ENCODE data around the gene VAMP8. TPM values are rescaled to one million over a fixed set of nuclear protein-coding genes. Genes with fewer than 3 reads are reported as not detected.
A peak's percentile ranks its signal among the peaks of the same experiment; 100 is the strongest.

The VAMP8 gene
- polyA plus RNA-seq, 3 donors, result 260 to 761 (median 623) TPM

DNA sequence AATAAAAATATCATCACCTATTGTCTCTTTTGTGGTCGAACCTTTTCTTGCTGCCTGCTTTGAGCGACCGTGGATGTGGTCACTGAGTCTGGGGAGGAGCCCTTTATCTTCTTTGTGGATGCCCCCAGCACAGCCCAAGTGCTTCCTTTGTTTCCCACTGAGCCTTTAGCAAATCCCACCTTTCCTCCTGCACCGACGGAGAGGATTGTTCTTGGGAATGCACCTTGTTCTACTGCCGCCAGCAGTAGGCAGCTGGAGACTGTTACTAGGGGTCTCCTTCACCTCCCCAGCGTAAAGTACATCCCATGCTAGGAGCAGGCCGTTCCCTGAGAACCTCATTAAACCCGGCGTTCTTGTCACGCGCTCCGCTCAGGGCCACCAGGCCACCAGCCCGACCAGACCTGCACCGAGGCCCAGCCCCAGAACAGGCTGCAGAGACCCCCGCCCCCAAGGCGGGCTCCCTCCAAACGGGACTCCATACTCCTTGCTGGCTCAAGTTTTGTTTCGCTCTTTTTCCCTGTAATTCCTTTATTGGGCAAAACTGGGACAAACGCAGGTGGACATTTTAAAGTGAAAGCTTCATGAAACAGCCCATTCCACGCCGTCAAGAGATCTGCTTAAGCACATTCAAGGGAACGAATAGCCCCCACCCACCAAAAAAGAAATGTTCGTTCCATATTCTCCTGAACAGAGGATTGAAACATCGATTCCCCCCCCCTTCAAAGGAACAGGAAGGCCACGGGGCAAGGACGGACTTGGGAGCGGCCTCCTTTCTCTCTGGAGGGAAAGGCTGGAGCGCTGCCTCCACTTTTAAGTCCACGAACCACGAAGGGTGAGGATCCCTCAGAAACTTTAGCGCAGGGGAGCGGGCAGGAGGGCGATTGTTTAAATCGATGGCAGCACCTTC, 39.5 kb upstream of the VAMP8 start:
- peaks cover 66% of the 10 kb centered on the region for H3K79me2 ChIP-seq (ENCODE audit: insufficient read depth, low read length)
- H3K4me1 ChIP-seq (ENCODE audit: control insufficient read depth in 1 of 2, insufficient read depth in 2 of 2, low read length in 2 of 2), result peaks cover 35 to 64% of the 10 kb centered on the region in 2 donors

More for the DNA sequence above, 39.5 kb upstream of the VAMP8 start:
- Histone ChIP-seq H3K36me3 (replicated peaks in 1 of 2; ENCODE audit: control insufficient read depth in 1 of 2, insufficient read depth in 2 of 2, low read length in 2 of 2) (peaks cover 20 to 24% of the 10 kb centered on the region in 2 donors), H3K9me3 (replicated peaks in 1 of 2; ENCODE audit: control insufficient read depth in 1 of 2, insufficient read depth in 1 of 2, low read length in 2 of 2) (no peaks in the 10 kb centered on the region), H3K9ac (ENCODE audit: insufficient read depth, low read length, poor library complexity, severe bottlenecking) (peak overlapping the region; percentile 87), H3K4me3 (replicated peaks in 1 of 3; ENCODE audit: low read depth in 2 of 3, low read length in 3 of 3) (peak overlapping the region; percentile 68 to 99 (median 95)), H4K20me1 (ENCODE audit: insufficient read depth, low read length) (peaks cover 39% of the 10 kb centered on the region), H2AFZ (ENCODE audit: insufficient read depth, low read depth, low read length, poor library complexity, severe bottlenecking) (peak overlapping the region; percentile 77), H3K4me2 (replicated peaks; ENCODE audit: extremely low read depth, low read length, poor library complexity, severe bottlenecking) (peak overlapping the region; percentile 92), H3K27ac (ENCODE audit: low read depth in 1 of 2, low read length in 2 of 2) (peak overlapping the region; percentile 88 to 98), H3K27me3 (ENCODE audit: control insufficient read depth in 2 of 2, insufficient read depth in 2 of 2, low read length in 2 of 2) (no peaks in the 10 kb centered on the region)
- WGBS (ENCODE audit: insufficient coverage), result under 1% methylated on average over 30 of the region's 35 CpGs
- Mint-ChIP-seq H3K27ac (peak overlapping the region; percentile 95 to 98 (median 97)), H3K36me3 (peaks cover 23% of the 10 kb centered on the region in 2 donors), H3K4me3 (peak overlapping the region; percentile 91 to 95), H3K4me1 (peaks cover 56% of the 10 kb centered on the region), H3K9me3 (no peaks in the 10 kb centered on the region), H3K27me3 (ENCODE audit: low read depth in 3 of 3) (no peaks in the 10 kb centered on the region)
- DNase-seq, result peak; percentile 27 to 36 (median 35)
- intact Hi-C loops (cut with micrococcal nuclease), result loop anchor here (5.0 kb wide), 2 partner anchors 101 to 116 kb away; no protein-coding TSS in a partner anchor
- TF ChIP-seq, protein P1, sequence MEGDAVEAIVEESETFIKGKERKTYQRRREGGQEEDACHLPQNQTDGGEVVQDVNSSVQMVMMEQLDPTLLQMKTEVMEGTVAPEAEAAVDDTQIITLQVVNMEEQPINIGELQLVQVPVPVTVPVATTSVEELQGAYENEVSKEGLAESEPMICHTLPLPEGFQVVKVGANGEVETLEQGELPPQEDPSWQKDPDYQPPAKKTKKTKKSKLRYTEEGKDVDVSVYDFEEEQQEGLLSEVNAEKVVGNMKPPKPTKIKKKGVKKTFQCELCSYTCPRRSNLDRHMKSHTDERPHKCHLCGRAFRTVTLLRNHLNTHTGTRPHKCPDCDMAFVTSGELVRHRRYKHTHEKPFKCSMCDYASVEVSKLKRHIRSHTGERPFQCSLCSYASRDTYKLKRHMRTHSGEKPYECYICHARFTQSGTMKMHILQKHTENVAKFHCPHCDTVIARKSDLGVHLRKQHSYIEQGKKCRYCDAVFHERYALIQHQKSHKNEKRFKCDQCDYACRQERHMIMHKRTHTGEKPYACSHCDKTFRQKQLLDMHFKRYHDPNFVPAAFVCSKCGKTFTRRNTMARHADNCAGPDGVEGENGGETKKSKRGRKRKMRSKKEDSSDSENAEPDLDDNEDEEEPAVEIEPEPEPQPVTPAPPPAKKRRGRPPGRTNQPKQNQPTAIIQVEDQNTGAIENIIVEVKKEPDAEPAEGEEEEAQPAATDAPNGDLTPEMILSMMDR (IDR thresholded peaks at IDR 0.05), result no peak

Measured in CD14-positive monocyte (primary cell).